HEK293T (cell line): ENCODE measurements around the gene CCDC87.

Source experiments
- BHLHE40 ChIP-seq: fragments of 450-650 bp; IDR thresholded peaks from 2 replicates; pipeline ENCODE4 v1.6.1; 2016; ENCODE audit warnings: mild to moderate bottlenecking, moderate library complexity, borderline replicate concordance
- ELF4 ChIP-seq: fragments of 450-650 bp; IDR thresholded peaks from 2 replicates; pipeline ENCODE4 v1.6.1; 2017; ENCODE audit warnings: antibody characterized with exemption
- FOXA1 ChIP-seq: fragments of 450-650 bp; IDR thresholded peaks from 2 replicates; pipeline ENCODE4 v1.6.1; 2016; ENCODE audit warnings: mild to moderate bottlenecking
- FOXK2 ChIP-seq: fragments of 450-650 bp; IDR thresholded peaks from 2 replicates; pipeline ENCODE4 v1.6.1; 2016; ENCODE audit warnings: mild to moderate bottlenecking
- TARDBP ChIP-seq: fragments of 450-650 bp; IDR thresholded peaks from 2 replicates; pipeline ENCODE4 v1.6.1; 2016
- TF ChIP-seq, protein P1 (sequence below): fragments of 450-650 bp; IDR thresholded peaks from 2 replicates; pipeline ENCODE4 v1.6.1; 2016

DNA sequence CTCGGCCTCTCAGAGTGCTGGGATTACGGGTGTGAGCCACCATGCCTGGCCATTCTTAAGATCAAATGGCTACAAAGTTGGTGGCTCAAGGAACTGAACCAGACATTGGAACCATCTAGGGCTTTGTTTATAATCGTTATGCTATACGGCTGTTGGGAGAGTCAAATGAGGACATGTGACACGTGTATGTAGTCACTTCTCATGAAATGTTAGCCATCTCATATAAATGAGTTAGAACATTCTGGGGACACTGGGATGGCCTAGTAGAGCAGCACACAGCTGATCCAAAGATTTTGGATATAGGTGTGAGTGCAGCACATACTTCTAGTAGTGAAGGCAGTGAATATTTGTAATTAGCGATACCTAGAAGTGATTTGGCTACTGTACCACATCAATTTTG is 39.0 kb upstream of the CCDC87 start:
- TF ChIP-seq TARDBP (no peak), ELF4 (no peak), FOXA1 (no peak), FOXK2 (no peak), BHLHE40 (no peak)
- TF ChIP-seq, protein P1, sequence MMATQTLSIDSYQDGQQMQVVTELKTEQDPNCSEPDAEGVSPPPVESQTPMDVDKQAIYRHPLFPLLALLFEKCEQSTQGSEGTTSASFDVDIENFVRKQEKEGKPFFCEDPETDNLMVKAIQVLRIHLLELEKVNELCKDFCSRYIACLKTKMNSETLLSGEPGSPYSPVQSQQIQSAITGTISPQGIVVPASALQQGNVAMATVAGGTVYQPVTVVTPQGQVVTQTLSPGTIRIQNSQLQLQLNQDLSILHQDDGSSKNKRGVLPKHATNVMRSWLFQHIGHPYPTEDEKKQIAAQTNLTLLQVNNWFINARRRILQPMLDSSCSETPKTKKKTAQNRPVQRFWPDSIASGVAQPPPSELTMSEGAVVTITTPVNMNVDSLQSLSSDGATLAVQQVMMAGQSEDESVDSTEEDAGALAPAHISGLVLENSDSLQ, result no peak
